HG02885 (cell line): ENCODE measurements around the gene ARHGAP42.
"Not testable (repeated sequence)": the region's sequence is repeated elsewhere in the genome, so short reads cannot be mapped to it uniquely, and the experiment has no call there.

Experiments
- ATAC-seq: cut with Tn5 transposase; IDR thresholded peaks from one replicate; pipeline ENCODE4 v1.9.1; 2021; ENCODE audit warnings: mild to moderate bottlenecking; ENCODE audit not compliant: unreplicated experiment, poor library complexity

ARHGAP42 gene

DNA sequence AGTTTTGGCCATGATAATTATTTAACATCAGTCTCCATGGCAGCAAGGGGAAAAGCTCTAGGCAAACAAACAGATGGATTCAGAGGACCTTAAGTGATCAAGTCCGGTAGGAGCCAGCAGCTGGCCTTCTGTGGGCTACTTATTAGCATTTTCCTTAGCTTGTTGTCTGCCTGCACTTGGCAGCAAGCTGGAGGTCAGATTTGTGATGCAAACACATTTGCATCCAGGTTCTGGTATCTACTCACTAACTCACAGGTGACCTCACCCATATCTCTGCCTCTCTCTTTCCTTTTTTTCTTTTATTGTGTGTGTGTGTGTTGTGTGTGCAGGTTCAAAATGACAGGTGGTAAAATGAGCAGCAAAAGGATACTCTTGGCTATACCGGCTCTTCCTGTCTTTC is 32.3 kb downstream of the ARHGAP42 start:
- no peak for ATAC-seq

DNA sequence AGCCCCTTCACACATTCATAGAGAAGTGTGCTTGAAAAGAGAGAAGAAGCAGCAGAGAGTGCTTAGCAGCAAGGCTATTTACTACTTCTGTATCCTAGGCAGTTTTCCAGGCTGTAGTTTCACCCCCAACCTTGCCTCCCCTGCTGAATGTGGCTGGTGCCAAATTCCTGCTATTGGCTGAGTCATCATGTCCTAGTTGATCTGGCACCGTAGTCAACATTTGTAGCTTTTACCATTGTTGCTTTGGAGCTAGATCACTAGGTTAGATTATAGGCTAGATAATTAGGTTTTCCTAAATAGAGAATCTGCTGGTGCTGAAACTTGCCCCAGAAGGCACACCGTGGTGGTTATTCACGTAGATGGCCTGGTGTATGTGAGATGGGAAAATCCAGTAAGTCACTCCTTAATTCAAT is 32.7 kb downstream of the ARHGAP42 start:
- ATAC-seq = no peak

DNA sequence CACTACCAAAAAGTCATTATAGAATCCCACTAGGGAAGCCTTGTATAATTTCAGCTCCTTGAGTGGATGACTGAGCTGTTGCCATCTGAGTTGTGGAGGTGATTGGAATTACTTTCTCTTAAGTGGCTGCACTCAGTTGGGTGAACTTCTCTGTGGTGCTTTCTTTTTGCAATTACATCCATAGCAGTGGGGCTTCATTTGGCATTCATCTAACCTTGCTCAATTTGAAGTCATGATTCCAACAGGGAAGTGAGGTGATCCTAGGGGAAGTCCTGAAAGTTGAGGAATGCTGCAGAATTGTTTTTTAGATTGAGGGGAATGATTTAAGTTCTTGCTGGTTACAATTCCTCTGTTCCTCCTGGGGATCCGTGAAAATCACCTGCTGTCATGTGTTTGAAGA is 39.6 kb downstream of the ARHGAP42 start:
- ATAC-seq = no peak

DNA sequence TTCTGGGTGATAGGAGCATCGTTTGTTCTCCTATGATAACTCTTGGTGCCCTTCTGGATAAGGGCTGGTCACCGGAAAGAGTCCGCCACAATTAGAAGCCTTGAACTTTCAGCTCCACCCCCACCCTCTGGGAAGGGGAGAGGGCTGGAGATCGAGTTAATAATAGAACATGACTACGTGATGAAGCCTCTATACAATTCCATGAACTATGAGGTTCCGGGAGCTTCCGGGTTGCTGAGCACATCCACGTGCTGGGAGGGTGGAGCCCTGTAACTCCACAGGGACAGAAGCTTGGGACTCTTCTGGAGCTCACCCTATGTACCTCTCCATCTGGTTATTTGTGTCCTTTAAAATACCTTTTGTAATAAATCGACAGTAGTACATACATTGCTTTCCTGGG is 40.3 kb downstream of the ARHGAP42 start:
- ATAC-seq = no peak

DNA sequence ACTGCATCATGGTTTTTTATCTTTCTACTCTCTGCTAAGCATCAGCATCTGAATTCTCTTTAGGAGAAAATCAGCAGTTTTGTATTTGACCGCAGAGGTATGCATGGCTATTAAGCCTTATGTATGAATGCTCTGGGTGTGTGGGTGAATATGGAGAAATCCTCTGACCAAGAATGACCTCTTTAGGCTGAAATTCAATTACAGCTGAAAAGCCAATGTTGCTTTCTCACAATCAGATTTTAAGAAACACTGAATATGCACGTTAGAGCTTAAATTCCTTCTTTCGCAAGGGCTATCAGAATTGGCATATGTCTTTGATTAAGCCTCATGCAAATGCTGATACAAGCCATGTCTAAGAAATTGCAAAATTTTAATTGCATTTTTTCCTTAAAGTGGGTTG is 43.2 kb downstream of the ARHGAP42 start:
- no peak for ATAC-seq

DNA sequence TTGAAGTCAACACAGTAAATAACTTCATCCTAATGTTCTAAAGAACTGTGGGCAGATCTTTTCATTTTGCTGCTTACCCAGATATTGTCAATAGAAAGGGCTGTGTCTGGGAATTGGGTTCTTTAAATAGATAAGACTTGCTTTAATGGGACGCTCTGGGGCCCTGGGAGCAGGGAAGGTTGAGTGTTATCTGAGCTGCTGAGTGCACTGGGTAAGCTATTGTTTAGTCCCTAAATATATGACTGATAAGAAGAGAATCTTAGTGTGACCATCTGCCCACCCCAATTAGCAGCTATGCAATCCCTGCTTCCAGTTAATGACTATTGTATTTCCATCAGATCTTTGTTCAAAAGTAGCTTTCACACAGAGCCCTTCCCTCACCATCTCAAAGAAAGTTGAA is 44.4 kb downstream of the ARHGAP42 start:
- no peak for ATAC-seq

DNA sequence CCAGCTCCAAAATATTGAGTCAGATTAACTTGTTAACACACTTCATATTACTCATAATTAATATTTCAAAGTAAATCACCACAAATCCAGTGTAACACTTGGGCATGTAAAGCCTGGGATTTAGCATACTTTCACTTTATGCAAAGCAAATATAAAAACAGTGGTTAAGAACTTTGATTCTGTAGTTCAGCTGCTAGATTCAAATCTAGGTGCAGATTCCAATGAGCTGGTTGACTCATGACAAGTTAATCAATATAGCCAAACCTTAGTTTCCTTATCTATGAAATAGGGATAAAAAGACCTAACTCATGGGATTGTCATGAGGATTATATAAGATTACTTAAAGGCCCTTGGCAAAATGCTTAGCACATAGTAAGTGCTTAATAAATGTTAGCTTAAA is 45.9 kb downstream of the ARHGAP42 start:
- no peak for ATAC-seq

DNA sequence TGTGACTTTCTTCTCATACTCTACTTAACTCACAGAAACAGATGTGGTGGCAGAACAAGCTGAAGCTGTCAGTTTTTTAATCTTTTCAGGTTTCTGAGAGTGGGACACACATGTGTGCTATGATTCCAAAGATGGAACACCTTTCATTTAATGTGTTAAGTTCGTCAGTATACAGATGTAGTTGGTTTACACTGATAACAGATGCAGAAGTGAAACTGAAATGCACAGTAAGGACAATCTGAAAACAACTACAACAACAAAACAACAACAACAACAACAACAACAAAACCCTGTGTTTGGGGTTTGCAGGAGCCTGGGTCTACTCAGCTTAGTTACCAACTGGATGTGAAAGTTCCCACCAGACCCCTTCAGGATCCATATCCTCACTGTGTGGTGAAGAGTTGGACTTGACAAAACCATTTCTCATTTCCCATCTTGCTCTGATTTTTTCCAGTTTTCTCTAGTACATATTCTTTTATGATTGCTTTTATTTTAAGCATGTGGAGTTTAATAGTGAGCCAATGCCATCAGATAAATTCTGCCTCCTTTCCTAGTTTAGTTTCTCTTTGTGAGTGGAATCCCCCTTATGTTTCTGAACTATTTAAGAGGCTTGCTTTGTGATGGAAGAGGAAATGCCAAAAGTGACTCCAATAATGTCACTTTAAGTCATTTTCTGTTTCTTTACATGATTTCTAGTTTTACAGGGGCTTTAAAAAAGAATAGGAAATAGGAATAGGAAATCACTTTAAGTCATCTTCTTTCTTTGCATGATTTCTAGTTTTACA is 47.8 kb downstream of the ARHGAP42 start:
- ATAC-seq = peak; percentile 75

DNA sequence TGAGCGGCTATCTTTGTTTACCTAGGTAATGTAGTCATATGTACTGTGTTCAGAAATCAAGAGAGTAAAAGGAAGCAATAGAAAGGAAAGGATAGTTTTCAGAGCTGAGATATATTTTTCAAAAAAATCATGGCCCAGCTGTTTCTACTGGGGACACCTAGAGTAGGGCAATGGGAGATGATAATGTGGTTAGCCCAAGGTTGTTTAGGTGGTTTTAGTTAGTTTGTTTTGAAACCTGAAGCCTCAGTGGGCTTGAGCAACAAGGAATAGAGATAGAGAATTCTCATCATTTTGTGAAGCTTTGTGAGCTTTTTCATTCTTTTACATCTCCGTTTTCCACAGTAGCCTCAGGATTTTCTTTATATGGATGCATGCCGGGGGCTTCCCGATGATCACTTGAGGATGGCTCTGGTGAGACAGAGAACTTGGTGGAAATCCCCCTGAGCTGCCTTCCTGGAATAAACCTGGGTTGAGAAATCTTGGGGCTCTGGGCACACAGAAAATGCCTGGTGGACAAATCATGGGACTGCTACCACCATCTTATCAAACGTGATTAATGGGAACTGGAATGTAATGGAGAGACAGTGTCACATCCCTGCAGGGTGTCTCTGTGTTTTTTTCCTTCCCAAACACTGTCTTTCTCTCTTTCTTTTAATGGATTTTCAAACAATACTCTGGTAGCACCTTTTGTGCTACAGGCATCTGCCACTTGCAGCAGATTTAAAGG is 49.0 kb downstream of the ARHGAP42 start:
- ATAC-seq = no peak

DNA sequence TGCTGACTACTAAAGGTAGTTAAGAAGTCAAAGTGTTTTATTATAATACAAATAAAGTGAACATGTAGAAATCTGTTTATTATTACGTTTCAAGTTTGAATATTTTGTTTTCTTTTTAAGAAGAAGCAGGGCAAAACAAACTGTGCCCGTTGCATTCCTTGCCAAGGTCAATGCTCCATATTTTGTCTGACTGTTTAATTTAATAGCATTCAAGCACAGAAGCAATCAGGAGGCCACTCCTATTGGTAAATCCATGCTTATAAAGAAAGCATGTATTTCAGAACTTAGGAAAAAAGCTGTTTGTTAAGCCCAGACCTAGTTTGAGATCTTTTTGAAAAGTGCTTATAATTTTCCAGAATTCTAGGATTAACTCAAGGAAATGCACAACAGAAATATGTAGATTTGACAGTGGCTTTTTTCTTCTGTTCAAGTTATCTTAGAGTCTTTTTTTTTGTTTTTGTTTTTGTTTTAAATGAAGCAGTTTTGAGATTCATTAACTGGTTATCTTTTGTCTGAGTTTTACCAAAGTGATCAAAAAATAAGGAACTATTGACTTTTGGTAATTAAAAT is 51.7 kb downstream of the ARHGAP42 start:
- no peak for ATAC-seq

DNA sequence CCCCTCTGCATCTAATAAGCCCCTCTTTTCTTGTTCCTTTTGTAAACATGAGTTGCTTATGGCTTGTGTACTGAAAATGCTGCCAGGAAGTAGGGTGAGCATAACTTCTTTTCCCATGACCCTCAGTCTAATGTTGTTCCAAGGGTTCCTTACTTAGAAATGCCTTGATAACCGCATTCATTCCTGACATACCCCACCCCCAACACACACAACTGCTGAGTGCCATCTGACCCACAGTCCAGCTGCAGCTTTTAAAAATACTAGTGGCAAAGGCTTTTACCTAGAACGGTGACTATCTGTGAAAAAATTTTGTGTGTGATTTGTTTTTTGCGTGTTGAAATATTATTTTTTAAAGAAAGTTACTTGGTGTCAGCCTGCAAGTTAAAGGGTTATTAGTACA is 52.6 kb downstream of the ARHGAP42 start:
- ATAC-seq = no peak

DNA sequence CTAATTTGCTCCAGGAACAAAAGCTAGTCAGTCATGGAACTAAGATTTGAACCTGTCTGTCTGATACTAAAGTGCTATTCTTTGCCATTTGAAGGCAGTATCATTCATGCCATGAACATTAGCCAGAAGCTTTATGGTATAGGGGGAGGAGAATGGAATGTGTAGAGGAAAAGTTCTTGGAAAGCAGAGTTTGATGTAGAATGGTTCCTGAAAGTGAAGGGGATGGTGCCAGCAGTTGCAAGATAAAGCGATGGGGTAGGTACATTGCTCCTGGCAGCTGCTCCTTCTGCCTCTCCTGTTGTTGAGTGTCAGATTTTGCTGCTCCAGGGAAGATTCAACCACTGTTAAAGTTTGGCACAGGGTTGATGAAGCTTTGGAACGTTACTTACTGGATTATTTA is 53.4 kb downstream of the ARHGAP42 start:
- ATAC-seq = no peak

DNA sequence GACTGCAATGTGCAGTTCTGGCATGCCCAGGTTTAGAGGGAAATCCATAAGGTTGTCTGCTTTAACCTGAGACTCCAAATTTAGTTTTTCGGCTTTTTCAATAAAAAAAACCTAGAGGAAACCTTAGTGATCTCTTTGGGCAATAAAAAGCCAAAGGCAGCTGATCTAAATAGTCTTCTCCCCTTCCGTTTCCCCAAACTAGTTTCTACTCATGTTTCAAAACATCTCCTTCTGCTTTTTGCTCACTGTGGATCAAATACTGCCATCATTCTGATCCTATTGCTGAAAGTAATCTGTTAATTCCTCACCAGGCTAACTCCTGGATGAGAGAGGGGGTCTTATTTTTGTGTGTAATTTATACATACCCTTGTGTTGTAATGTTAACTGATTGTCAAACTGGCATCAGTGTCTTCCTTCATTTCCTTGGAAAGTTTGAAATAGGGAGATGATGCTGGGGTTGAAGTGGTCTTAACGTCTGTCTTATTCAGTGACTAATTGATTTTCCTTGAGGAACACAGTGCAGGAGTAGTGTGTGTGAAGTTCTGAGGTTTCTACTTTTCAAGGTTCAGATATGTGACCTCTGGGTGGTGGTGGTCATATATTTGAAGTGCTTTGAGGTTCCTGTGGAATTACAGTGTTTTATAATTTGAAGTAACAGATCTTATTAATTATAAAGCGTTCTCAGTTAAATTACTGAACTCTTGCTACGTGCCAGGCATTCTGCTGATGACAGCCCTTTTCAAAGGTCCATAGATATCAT is 55.0 kb downstream of the ARHGAP42 start:
- ATAC-seq = peak; percentile 28

DNA sequence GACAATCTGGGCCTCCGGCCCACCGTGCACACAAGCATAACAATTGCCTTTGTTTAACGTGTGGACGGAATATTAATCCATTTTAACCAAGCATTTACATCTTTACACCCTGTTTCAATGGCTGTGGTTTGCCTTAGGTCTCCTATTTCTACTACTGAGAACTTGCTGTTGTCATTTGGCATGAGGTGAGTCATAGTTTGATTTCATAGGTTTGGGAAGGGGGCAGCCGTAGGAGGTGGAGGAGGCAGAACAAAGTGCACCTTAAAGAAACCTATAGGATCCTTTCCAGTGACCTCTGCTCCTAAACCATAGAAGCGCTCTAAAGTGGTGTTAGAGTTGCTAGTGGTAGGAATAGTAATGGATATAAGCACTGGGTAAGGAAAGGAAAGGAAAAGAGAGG is 59.4 kb downstream of the ARHGAP42 start:
- ATAC-seq = no peak

DNA sequence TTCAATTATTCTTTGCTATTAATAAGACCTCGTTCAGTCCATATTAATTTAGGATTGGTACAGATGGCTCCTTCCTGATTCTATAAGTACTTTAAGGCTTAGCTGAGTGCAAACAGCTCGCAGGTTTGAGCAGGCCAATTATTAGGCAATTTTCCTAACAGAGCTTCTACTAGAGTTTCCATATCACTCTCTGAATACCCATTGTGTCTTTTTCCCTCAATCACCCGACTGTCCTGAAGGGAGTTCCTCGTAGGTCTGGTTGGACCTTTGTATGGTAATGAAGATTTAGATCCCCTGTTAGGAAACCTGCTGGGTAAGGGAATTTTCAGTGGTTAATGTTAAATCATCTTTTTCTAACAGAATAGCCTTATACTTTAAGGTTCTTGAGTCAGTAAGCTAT is 61.1 kb downstream of the ARHGAP42 start:
- no peak for ATAC-seq

DNA sequence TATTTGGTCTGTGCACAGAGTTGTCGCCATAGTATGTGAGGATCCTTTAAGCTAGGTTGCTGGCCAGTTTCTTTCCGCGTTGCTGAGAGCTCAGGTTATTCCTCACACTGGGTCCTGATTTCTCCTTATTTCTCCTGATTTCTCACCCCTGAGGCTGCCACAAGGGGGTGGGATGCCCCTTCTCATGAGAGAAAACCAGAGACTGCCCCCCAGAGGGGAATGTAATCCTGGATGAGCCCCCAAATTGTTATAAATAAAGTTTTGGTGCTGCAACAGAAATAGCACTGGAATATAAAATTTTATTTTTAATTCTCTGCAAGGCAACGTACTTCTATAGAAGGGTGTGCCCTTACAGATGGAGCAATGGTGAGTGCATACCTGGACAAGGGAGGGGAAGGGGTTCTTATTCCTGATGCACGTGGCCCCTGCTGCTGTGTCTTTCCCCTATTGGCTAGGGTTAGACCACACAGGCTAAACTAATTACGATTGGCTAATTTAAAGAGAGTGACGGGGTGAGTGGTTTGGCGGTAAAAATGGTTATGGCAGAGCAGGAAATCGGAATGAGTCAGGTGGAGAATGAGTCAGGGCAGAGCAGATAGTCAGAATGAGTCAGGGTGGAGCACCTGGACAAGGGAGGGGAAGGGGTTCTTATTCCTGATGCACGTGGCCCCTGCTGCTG is 62.9 kb downstream of the ARHGAP42 start:
- ATAC-seq = not testable (repeated sequence)

DNA sequence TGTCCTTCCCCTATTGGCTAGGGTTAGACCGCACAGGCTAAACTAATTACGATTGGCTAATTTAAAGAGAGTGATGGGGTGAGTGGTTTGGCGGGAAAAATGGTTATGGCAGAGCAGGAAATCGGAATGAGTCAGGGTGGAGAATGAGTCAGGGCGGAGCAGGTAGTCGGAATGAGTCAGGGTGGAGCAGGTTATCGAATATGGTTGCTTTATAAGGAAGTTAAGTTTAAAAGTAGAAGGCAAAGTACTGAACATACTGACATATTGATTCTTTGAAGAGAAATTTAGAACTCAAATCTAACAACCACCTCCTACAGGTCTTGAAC is 63.4 kb downstream of the ARHGAP42 start:
- not testable (repeated sequence) for ATAC-seq

DNA sequence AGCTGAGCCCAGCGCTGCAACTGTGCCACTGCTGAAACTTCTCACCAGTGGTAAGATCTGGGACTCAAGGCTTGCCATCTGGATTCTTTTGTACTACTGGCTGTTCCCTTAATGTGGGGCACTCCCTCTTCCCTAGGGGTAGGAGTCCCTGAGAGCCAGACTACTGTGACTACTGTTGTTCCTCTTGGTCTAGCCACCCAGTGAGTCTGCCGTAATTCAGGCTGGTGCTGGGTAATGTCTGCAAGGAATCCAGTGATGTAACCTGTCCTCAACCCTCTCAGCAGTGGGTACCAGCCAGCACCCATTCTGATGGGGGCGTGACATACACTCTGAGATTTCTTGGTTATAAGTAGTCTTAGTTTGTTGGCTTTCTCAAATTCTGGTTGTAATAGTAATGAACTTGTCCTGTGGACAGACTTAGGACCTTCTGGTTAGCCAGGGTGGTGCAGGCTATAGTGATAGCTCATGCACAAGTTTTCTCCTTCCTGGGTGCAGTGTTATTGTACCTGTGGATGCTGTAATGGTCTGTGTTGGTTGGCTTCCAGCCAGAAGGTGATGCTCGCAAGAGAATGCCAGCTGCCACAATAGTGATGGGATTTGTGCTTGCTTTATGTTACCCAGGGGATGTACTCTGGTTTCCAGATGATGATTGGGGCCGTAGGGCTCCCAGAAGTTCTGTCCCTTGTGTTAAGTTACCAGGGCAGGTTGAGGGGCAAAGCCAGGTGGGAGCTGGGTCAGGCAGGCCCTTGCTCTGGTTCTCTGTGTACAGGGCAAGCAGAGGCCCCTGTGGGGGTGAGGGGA is 65.5 kb downstream of the ARHGAP42 start:
- no peak for ATAC-seq

DNA sequence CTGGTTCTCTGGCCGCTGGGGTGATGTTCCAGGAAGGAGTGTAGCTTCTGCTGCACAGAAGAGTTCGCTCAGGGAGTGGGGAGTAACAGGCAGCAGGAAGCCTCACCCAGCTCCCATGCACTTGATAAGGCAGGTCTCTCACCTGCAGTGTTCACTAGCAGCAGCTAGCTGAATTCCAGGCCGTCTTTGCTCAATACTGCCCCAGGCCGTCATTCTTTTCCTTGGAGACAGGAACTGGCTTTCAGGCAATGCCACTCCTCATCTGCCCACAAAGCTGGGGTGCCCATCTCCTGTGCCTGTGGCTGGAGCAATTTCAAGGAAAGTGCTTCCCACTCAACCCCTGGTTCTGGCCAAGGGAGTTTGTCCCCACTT is 66.1 kb downstream of the ARHGAP42 start:
- ATAC-seq = no peak

DNA sequence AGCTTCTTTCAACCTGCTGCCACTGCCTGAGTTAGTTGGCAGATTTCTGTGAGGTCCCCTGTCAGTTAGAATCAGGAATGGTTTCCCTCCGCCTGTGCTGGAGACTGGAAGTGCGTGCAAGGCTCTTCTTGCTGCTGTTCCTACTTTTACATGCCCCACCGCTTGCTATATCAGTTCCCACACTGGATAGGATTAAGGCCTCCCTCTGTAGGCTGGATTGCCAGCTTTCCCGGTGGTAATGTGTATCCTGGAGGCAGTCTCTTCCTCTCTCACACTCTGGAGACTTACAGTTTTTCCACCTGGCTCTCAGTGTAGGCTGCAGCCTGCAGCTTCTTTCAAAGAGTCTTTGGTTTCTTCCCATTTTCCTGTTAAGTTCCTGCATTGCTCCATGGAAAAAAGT is 66.5 kb downstream of the ARHGAP42 start:
- no peak for ATAC-seq
